HS-27A (cell line): ENCODE data around the gene FLCN.
A peak's percentile ranks its signal among the peaks of the same experiment; 100 is the strongest.
"Not testable (repeated sequence)": the region's sequence is repeated elsewhere in the genome, so short reads cannot be mapped to it uniquely, and the experiment has no call there.

ENCODE experiments used
- DNase-seq: peaks from one replicate; pipeline ENCODE4 v3.0.0-alpha.2; 2012; ENCODE audit warnings: low read depth, missing footprints

Gene FLCN, protein sequence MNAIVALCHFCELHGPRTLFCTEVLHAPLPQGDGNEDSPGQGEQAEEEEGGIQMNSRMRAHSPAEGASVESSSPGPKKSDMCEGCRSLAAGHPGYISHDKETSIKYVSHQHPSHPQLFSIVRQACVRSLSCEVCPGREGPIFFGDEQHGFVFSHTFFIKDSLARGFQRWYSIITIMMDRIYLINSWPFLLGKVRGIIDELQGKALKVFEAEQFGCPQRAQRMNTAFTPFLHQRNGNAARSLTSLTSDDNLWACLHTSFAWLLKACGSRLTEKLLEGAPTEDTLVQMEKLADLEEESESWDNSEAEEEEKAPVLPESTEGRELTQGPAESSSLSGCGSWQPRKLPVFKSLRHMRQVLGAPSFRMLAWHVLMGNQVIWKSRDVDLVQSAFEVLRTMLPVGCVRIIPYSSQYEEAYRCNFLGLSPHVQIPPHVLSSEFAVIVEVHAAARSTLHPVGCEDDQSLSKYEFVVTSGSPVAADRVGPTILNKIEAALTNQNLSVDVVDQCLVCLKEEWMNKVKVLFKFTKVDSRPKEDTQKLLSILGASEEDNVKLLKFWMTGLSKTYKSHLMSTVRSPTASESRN

GRCh38 chr17:17237026-17237799 is at the start of gene FLCN:
Gene FLCN (minus strand): TSS chr17:17237168. CDS start chr17:17228137, 9,031 bp downstream.
- DNase-seq = peak; percentile 92

DNA sequence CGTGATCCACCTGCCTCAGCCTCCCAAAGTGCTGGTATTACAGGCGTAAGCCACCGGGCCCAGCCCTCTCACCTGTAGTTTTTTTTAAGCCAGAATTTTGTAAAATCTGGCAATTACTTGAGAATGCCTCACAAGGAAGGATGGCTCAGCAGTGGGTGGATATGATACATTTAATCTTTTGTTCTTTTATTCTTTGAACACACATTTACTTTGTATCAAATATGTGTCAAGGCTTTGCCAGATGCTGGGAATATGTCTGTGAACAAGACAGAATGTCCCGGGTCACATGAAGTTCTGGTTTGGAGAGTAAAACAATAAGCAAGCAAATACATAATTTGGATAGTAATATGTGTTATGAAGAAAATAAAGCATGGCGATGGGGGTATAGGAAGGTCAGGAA is 49.0 kb upstream of the FLCN start:
- no peak for DNase-seq

- peak; percentile 97 for DNase-seq
These were observed 43.9 kb upstream of the FLCN start, which contains the start of gene COPS3 for GRCh38 chr17:17280613-17281549. Gene COPS3 (minus strand): TSS chr17:17281246. CDS start chr17:17281186, 60 bp downstream.

GRCh38 chr17:17279316-17279715 is 42.3 kb upstream of the FLCN start:
- no peak for DNase-seq

- DNase-seq = not testable (repeated sequence)
These were observed 40.5 kb upstream of the FLCN start for GRCh38 chr17:17277431-17277830.

DNA sequence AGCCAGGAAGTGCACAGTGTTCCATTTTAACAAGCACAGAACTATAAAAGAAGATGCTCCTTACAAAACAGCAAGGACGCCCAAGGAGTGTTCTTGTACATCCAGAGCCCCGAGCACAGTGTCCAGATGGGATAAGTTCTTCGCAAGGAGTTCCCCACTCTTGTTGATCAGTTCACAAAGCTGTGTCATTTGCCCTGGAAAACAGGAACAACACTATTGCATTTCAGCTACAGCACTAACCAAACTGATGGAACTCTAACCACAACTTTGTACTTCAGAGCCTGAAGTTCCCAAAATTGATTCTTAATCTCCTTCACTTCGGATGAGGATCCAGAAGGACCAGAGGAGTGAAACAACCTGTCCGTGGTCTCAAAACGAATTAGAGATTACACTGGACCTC is 39.0 kb upstream of the FLCN start:
- DNase-seq = no peak

DNA sequence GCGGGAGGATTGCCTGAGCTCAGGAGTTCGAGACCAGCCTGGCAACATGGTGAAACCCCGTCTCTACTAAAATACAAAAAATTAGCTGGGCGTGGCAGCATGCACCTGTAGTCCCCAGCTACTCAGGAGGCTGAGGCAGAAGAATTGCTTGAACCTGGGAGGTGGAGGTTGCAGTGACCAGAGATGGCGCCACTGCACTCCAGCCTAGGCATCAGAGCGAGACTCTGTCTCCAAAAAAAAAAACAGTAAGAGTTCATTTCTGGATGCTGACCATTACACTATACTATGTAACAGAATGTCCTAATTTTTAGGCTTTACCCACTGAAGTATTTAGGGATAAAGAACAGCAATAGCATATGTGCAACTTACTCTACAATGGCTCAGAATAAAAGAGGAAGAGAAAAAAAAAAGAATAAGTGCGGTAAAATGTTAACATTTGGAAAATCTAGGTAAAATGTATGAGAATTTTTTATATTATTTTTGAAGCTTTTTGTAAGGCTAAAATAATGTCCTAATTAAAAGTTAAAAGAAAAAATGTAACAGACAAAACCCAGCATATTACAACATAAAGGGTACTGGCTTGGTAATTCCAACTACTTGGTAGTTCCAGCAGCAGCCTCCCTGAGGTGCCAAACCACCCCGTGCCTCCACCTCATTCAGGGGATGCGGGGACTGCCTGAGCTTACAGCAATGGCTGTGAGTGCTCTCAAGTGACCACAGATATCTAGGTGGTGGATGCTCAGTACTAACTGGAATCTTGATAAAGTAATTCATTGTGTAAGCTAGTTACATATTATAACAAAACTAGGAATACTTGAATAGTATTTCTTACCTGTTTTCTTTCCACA is 33.2 kb upstream of the FLCN start:
- no peak for DNase-seq

GRCh38 chr17:17264430-17264829 is 27.5 kb upstream of the FLCN start:
- no peak for DNase-seq

DNA sequence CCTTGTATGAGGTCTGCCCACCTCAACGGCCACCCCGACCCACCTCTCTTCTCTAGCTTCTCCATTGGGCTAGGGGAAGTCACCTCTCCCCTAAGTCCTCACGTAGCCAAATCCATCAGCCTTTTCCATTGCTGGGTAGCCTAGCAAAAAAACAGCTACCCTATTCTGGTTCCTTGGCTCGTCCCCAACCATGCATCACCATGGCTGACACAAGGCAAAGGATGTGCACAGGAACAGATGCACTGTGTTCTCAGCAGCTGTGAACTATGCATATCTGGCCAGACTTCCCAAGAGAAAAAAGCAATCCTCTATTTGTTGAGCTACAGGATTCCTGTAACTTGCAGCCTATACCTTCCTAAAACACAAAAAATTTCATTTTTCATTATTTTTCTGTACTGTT is 22.0 kb upstream of the FLCN start:
- no peak for DNase-seq

GRCh38 chr17:17258011-17258410 is 21.0 kb upstream of the FLCN start:
- DNase-seq = no peak

DNA sequence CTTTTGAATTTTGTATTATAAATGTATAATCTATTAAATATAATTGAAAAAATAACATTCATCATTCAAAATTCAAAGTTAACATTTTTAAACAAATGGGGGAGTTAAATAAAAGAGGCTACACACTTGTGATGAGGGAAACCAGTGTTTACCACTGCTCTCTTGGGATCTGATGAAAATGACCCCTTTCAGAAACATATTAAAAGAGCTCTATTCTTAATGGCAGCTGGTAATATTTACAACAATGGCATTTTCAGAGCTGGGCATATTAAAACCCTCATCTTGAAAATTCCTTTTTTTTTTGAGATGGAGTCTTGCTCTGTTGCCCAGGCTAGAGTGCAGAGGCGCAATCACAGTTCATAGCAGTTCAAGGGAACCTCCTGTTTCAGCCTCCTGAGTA is 19.3 kb upstream of the FLCN start:
- DNase-seq = no peak

GRCh38 chr17:17255689-17256088 is 18.7 kb upstream of the FLCN start:
- DNase-seq = not testable (repeated sequence)

DNA sequence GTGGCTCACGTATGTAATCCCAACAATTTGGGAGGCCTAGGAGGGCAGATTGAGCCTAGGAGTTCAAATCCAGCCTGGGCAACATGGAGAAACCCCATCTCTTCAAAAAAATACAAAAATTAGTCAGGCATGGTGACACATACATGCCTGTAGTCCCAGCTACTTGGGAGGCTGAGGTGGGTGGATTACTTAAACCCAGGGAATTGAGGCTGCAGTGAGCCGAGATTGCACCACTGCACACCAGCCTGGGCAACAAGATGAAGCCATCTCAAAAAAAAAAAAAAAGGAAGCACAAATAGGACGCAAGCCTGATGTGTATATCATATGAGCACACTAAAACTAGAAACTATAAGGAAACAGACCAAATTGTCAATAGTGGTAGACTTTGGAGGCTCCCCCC is 17.1 kb upstream of the FLCN start:
- no peak for DNase-seq

- no peak for DNase-seq
These were observed 16.4 kb upstream of the FLCN start for GRCh38 chr17:17253406-17253805.

DNA sequence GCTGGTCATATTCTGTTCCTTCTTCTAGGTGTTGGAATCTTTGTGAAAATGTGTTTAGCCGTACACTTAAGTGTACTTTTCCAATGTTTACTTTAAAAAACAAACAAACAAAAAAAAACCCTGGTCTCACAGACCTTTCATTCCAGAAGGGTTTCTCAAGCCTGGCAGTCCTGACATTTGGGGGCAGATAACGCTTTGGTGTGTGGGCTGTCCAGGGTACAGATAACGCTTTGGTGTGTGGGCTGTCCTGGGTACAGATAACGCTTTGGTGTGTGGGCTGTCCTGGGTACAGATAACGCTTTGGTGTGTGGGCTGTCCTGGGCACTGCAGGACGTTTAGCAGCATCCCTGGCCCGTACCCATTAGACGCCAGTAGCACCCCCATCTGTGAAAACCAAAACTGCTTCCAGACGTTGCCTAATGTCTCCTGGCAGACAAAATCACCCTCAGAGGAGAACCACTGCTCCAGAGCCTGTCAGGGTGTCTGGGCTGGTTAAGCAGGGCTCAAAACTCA is 15.2 kb upstream of the FLCN start:
- no peak for DNase-seq

GRCh38 chr17:17246879-17247278 is 9.9 kb upstream of the FLCN start:
- no peak for DNase-seq

- no peak for DNase-seq
These were observed 6.2 kb upstream of the FLCN start for GRCh38 chr17:17243163-17243562.

GRCh38 chr17:17242246-17242645 is 5.3 kb upstream of the FLCN start:
- no peak for DNase-seq

DNA sequence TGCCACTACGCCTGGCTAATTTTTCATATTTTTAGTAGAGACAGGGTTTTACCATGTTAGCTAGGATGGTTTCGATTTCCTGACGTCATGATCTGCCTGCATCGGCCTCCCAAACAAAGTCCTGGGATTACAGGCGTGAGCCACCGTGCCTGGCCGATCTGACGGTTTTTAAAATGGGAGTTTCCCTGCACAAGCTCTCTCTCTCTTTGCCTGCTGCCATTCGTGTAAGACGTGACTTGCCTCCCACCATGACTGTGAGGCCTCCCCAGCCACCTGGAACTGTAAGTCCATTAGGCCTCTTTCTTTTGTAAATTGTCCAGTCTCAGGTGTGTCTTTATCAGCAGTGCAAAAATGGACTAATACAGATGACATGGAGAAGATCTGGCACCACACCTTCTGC is 4.7 kb upstream of the FLCN start:
- DNase-seq = no peak

- DNase-seq = no peak
These were observed 2.9 kb upstream of the FLCN start for GRCh38 chr17:17239832-17240231.
